Retinal pigment epithelial cell (primary cell): ENCODE results near the gene IL1RAPL1.

Source experiments
- DNase-seq: peaks from one replicate; pipeline ENCODE4 v3.0.0-alpha.2; 2010; ENCODE audit warnings: low read depth
- H3K4me3 ChIP-seq: 2 replicates; pipeline ENCODE4 v1.5.1; 2011; ENCODE audit warnings: mild to moderate bottlenecking, low read length, control low read depth, moderate library complexity
- CTCF ChIP-seq: conservative IDR thresholded peaks from 2 replicates; pipeline ENCODE4 v1.5.1; 2011; ENCODE audit warnings: low read depth, low read length, control low read depth, inconsistent platforms

IL1RAPL1 gene

GRCh38 chrX:29926056-29926455 is 1338.8 kb downstream of the IL1RAPL1 start:
- TF ChIP-seq CTCF = no peak
- DNase-seq = no peak
- H3K4me3 ChIP-seq = no peak overlapping the region

GRCh38 chrX:29926659-29927058 is 1339.4 kb downstream of the IL1RAPL1 start:
- no peak for DNase-seq
- TF ChIP-seq CTCF = no peak
- H3K4me3 ChIP-seq = no peak overlapping the region

GRCh38 chrX:29935455-29935854 is 1348.2 kb downstream of the IL1RAPL1 start:
- TF ChIP-seq CTCF = no peak
- no peak overlapping the region for H3K4me3 ChIP-seq
- DNase-seq = no peak

GRCh38 chrX:29940750-29941149 is 1353.5 kb downstream of the IL1RAPL1 start:
- TF ChIP-seq CTCF = no peak
- DNase-seq = no peak
- H3K4me3 ChIP-seq = no peak overlapping the region

- no peak for TF ChIP-seq CTCF
- DNase-seq = no peak
These were observed 1354.0 kb downstream of the IL1RAPL1 start for GRCh38 chrX:29941287-29941686.

DNA sequence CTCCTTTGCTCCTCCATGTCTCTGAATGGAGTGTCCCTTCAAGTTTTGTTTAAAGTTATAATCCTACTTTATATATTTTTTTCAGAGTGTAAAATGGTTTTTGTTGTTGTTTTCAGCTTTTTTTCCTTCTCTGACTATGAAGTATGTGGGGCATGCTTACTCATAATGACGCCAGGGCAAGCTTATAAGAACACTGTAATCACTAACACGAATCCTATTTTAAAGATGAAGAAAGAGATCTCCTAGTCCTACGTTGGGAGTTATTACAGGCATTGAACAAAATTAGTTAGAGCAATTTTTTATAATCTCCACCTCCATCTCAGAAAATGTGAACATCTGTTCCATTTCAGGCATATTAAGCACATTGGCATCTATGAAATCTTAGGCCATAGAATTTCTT is 1360.0 kb downstream of the IL1RAPL1 start:
- no peak for DNase-seq
- no peak overlapping the region for H3K4me3 ChIP-seq
- no peak for TF ChIP-seq CTCF

More at GRCh38 chrX:29941287-29941686, 1354.0 kb downstream of the IL1RAPL1 start:
- H3K4me3 ChIP-seq = no peak overlapping the region

DNA sequence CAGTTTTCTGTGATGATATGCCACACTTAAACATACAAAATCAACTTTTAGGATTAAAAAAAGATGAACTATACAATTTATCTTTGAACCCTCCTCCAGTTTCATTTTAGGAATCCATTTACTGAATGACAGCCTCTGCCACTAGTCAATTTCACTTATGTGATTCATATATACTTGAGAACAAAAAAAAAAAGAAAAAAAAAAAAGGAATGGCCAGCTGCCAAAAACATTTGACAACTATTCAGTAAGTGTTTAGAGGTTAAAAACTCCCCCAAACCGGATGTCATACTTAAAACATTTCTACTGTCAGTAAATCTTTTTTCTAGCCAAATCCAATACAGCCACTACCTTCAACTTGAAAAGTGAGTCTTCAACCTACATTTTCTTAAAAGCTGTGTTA is 1361.4 kb downstream of the IL1RAPL1 start:
- TF ChIP-seq CTCF = no peak
- DNase-seq = no peak
- no peak overlapping the region for H3K4me3 ChIP-seq
